HepG2 (cell line): Measurements from ENCODE around the gene LYRM9. TPM values are rescaled to one million over a fixed set of nuclear protein-coding genes. Genes with fewer than 3 reads are reported as not detected.
A peak's percentile ranks its signal among the peaks of the same experiment; 100 is the strongest.

Experiments
- ATAC-seq: fragments of 200-7000 bp; cut with Tn5 transposase; 3 replicates; pipeline ENCODE4 v1.9.1; 2020; ENCODE audit warnings: mild to moderate bottlenecking, moderate library complexity
- BruUV-seq: library from RNA; stranded (reverse); fragments of 400-500 nt; replicated peaks from 2 replicates; lab custom pipeline; 2021; lab: Mats Ljungman, UMichigan
- CTCF ChIA-PET: fragments of 300-600 bp; formaldehyde crosslinking; extraction: SDS; loops from one replicate; lab custom pipeline; 2021; ENCODE audit warnings: low total read pairs, inconsistent platforms, low intra/inter-chr PET ratio; lab: Yijun Ruan, JAX
- POLR2A ChIA-PET: fragments of 350-600 bp; sonication (Branson Sonifier 250); formaldehyde crosslinking; loops from one replicate; lab custom pipeline; 2020; ENCODE audit warnings: antibody characterized with exemption, inconsistent platforms; lab: Yijun Ruan, JAX
- DNase-seq: peaks from one replicate; pipeline ENCODE4 v3.0.0-alpha.2; 2015; ENCODE audit warnings: low spot score
- FAIRE-seq: peaks from 3 replicates; lab custom pipeline; 2011; peaks lifted over from hg19 to GRCh38; lab: Jason Lieb, UNC
- H2AFZ ChIP-seq: one replicate; pipeline ENCODE4 v1.6.1; 2011; ENCODE audit warnings: low read length, inconsistent platforms
- H3K27ac ChIP-seq: fragments of 300-600 bp; 3 replicates; pipeline ENCODE4 v1.8.0; 2011; ENCODE audit warnings: mixed run types, mild to moderate bottlenecking, mixed read lengths, low read length, inconsistent platforms; ENCODE audit not compliant: insufficient read depth; ENCODE audit errors: extremely low read length
- H3K27me3 ChIP-seq, 2 experiments: fragments of 200-600 bp in 1 of 2; 2 replicates in 1 of 2; 3 replicates in 1 of 2; pipeline versions ENCODE4 v1.6.0 to v1.8.0; 2011; ENCODE audit warnings: low read length in 2 of 2, mild to moderate bottlenecking in 2 of 2, moderate library complexity in 2 of 2, inconsistent platforms in 1 of 2; ENCODE audit not compliant: insufficient read depth in 2 of 2, control insufficient read depth in 1 of 2
- H3K36me3 ChIP-seq, 2 experiments: fragments of 200-600 bp in 1 of 2; replicated peaks in 1 of 2; 2 replicates in 1 of 2; 3 replicates in 1 of 2; pipeline versions ENCODE4 v1.5.1 to v1.8.0; 2011; ENCODE audit warnings: low read length in 2 of 2, inconsistent platforms in 1 of 2; ENCODE audit not compliant: insufficient read depth in 2 of 2, control insufficient read depth in 1 of 2
- H3K4me1 ChIP-seq: 2 replicates; pipeline ENCODE4 v1.5.1; 2012; ENCODE audit warnings: low read length, inconsistent platforms; ENCODE audit not compliant: insufficient read depth
- H3K4me2 ChIP-seq: 2 replicates; pipeline ENCODE4 v1.6.0; 2011; ENCODE audit warnings: low read depth, low read length, inconsistent platforms
- H3K4me3 ChIP-seq, 3 experiments: fragments of 200-600 bp in 1 of 3; sonication (generic), shearing (Covaris generic) in 1 of 3; replicated peaks in 1 of 3; 2 replicates each; pipeline ENCODE4 v1.5.1; 2011 to 2016; ENCODE audit warnings: low read length in 3 of 3, inconsistent platforms in 2 of 3, low read depth in 2 of 3, mild to moderate bottlenecking in 2 of 3, control low read depth in 1 of 3, mixed read lengths in 1 of 3; ENCODE audit not compliant: insufficient read depth in 1 of 3
- H3K79me2 ChIP-seq: one replicate; pipeline ENCODE4 v1.6.1; 2011; ENCODE audit warnings: low read length, inconsistent platforms; ENCODE audit not compliant: insufficient read depth
- H3K9ac ChIP-seq: 2 replicates; pipeline ENCODE4 v1.6.0; 2011; ENCODE audit warnings: mild to moderate bottlenecking, low read depth, low read length, inconsistent platforms; ENCODE audit not compliant: insufficient read depth
- H3K9me3 ChIP-seq: 2 replicates; pipeline ENCODE4 v1.5.1; 2012; ENCODE audit warnings: mild to moderate bottlenecking, low read length
- H4K20me1 ChIP-seq: 2 replicates; pipeline ENCODE4 v1.6.0; 2011; ENCODE audit warnings: inconsistent platforms, mild to moderate bottlenecking, low read length, moderate library complexity; ENCODE audit not compliant: insufficient read depth
- CAMTA2 ChIP-seq: sonication (generic); formaldehyde crosslinking; IDR thresholded peaks from 2 replicates; pipeline ENCODE4 v1.4.0; 2020; ENCODE audit warnings: mild to moderate bottlenecking, missing genetic modification reagents, borderline replicate concordance
- CEBPB ChIP-seq: IDR thresholded peaks from 2 replicates; pipeline ENCODE4 v1.6.1; 2011; ENCODE audit warnings: low read depth, low read length, improper control_type of control experiment, borderline replicate concordance
- HIVEP1 ChIP-seq: sonication (generic); formaldehyde crosslinking; IDR thresholded peaks from 2 replicates; pipeline ENCODE4 v1.4.0; 2020; ENCODE audit warnings: mild to moderate bottlenecking, missing genetic modification reagents
- KDM2A ChIP-seq: sonication (generic); formaldehyde crosslinking; IDR thresholded peaks from 2 replicates; pipeline ENCODE4 v1.4.0; 2020; ENCODE audit warnings: low read depth, missing genetic modification reagents, borderline replicate concordance
- NFE2L2 ChIP-seq: fragments of 150-350 bp; IDR thresholded peaks from 2 replicates; pipeline ENCODE4 v1.6.1; 2014; ENCODE audit warnings: low read length
- PCBP1 ChIP-seq: fragments of 200-400 bp; formaldehyde crosslinking; IDR thresholded peaks from 2 replicates; pipeline ENCODE4 v1.6.1; 2017; ENCODE audit warnings: mild to moderate bottlenecking, low read depth, low read length, borderline replicate concordance
- REXO4 ChIP-seq: sonication (generic); formaldehyde crosslinking; IDR thresholded peaks from 2 replicates; pipeline ENCODE4 v1.8.0; 2022; ENCODE audit warnings: missing genetic modification reagents, mild to moderate bottlenecking, borderline replicate concordance
- ZNF530 ChIP-seq: sonication (generic); formaldehyde crosslinking; IDR thresholded peaks from 2 replicates; pipeline ENCODE4 v1.5.0; 2020; ENCODE audit warnings: low read depth, mild to moderate bottlenecking, missing genetic modification reagents
- WGBS: methylation state at CpG from one replicate; pipeline ENCODE4 v1.1.6; 2017; ENCODE audit warnings: low lambda C conversion rate; 5-methylcytosine and 5-hydroxymethylcytosine counted together
- in situ Hi-C: cut with HindIII; loops from 2 replicates; pipeline ENCODE4 v1.10.0; 2017; ENCODE audit warnings: low pct_unique_long_range_greater_than_20kb; ENCODE audit not compliant: extremely low pct_ligation_motif_present
- intact Hi-C: fragments of 100-400 bp; cut with micrococcal nuclease; formaldehyde crosslinking; loops from one replicate; pipeline ENCODE4 v1.10.0; 2022; ENCODE audit not compliant: unreplicated experiment
- polyA plus RNA-seq, 8 experiments: library from polyadenylated mRNA; depleted of rRNA in 3 of 8; stranded (reverse) in 7 of 8; unstranded in 1 of 8; fragments of >200 nt; fragmentation: Illumina TruSeq in 4 of 8; extraction: Trizol in 4 of 8; gene quantifications; 2 replicates each; pipeline versions ENCODE4 v1.2.1 to v1.2.3, GENCODE V29; 2011 to 2016; ENCODE audit warnings: low read depth in 4 of 8, missing spikeins in 1 of 8, mixed read lengths in 1 of 8; ENCODE audit not compliant: insufficient read depth in 1 of 8
- total RNA-seq, 5 experiments: library from RNA; depleted of rRNA; stranded (reverse); fragments of >200 nt; fragmentation: Illumina TruSeq; extraction: Trizol; gene quantifications; 2 replicates each; pipeline ENCODE4 v1.2.3, GENCODE V29; 2016; ENCODE audit warnings: low read depth in 1 of 5
- TF ChIP-seq, protein P1 (sequence below): sonication (generic); formaldehyde crosslinking; IDR thresholded peaks from 2 replicates; pipeline ENCODE4 v1.4.0; 2020; ENCODE audit warnings: missing genetic modification reagents, borderline replicate concordance
- TF ChIP-seq, protein P2 (sequence below): IDR thresholded peaks from 2 replicates; pipeline ENCODE4 v1.6.1; 2018; ENCODE audit warnings: missing genetic modification reagents, mild to moderate bottlenecking, missing compliant biosample characterization

The LYRM9 gene
- total and polyA plus RNA-seq, 2 of the 13 experiments (the other 11 are each of a cell fraction or from before 2014, with no cell fraction given) = 0.24 to 0.66 TPM

DNA sequence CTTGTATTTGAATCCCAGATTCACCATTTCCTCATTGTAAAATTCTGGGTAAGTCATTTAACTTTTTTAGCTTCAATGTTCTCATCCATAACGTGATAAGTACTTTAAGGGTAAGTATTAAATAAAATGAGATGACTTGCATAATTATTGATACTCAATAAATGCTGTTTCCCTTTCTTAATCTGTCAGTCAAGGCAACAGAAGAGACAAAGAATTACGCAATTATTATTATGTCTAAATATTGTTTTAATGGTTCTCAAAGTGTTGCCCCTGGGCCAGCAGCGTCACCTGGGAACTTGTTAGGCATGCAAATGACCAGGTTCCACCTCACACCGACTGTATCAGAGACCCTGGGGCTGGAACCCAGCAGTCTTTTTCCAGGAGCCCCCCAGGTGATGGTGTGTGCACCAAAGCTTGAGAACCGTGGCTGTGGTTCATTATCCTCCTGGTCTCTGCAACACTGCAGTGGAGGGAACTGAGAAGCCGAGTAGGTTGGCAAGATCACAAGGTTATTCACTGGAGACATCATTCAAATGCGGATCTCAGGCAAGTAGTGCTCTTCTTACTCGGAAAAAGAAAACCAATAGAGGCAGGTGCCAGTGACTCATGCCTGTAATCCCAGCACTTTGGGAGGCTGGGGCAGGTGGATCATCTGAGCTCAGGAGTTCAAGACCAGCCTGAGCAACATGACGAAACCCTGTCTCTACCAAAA, 43.5 kb downstream of the LYRM9 start:
- FAIRE-seq = no peak
- no peak overlapping the region for H3K9ac ChIP-seq
- no peak overlapping the region for H3K4me2 ChIP-seq
- POLR2A ChIA-PET = no interaction called here
- no peak overlapping the region for H2AFZ ChIP-seq
- H3K4me1 ChIP-seq = peaks cover 14% of the 10 kb centered on the region
- no peak overlapping the region for H3K27ac ChIP-seq
- no peak for DNase-seq
- H3K9me3 ChIP-seq = no peaks in the 10 kb centered on the region
- in situ Hi-C loops = no loop called here
- H3K36me3 ChIP-seq = no peaks in the 10 kb centered on the region
- no peaks in the 10 kb centered on the region for H3K79me2 ChIP-seq
- no peak for ATAC-seq
- CTCF ChIA-PET = no interaction called here
- WGBS = 36% methylated on average over 8 of the region's 9 CpGs
- H4K20me1 ChIP-seq = no peaks in the 10 kb centered on the region
- no TSS peak for BruUV-seq
- intact Hi-C loops = no loop called here
- H3K27me3 ChIP-seq = no peaks in the 10 kb centered on the region
- TF ChIP-seq CEBPB (peak; percentile 51; the same call in 1 of the 2 replicates), HIVEP1 (CRISPR knock-in tag) (no peak), KDM2A (CRISPR knock-in tag) (no peak), NFE2L2 (0 out of 2 replicates have a peak, but pooled peaks have one; percentile 30)
- TF ChIP-seq, all 625 proteins: peak for 2
- no peak overlapping the region for H3K4me3 ChIP-seq

DNA sequence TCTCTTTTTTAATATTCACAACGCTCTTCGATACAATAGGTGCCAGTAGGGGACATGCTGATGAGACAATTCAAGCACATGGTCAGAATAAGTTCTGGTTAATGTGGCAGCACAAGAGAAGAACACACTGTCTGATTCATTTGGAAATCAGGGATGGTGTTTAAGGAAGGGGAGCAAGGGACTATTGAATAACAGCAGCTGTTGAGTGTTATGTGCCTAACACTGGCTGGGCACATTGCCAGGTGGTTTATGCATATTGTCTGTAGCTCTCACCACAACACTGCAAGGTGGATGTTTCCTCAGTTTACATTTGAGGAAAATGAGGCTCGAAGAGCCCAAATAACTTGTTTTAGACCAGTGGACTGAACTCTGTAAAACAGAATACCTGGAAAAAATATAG, 44.2 kb downstream of the LYRM9 start:
- no peak for DNase-seq
- intact Hi-C loops = no loop called here
- Histone ChIP-seq H3K9me3 (no peaks in the 10 kb centered on the region), H3K4me3 (no peak overlapping the region), H3K9ac (no peak overlapping the region), H3K36me3 (no peaks in the 10 kb centered on the region), H3K4me2 (no peak overlapping the region), H2AFZ (no peak overlapping the region), H3K4me1 (peaks cover 14% of the 10 kb centered on the region), H3K27me3 (no peaks in the 10 kb centered on the region), H4K20me1 (no peaks in the 10 kb centered on the region; the same call in 1 of the 2 replicates), H3K79me2 (no peaks in the 10 kb centered on the region), H3K27ac (no peak overlapping the region)
- CTCF ChIA-PET = no interaction called here
- POLR2A ChIA-PET = no interaction called here
- ATAC-seq = no peak
- in situ Hi-C loops = no loop called here
- no peak for FAIRE-seq
- WGBS = 40% methylated on average over 3 of the region's 3 CpGs
- no TSS peak for BruUV-seq
- TF ChIP-seq, protein P1, sequence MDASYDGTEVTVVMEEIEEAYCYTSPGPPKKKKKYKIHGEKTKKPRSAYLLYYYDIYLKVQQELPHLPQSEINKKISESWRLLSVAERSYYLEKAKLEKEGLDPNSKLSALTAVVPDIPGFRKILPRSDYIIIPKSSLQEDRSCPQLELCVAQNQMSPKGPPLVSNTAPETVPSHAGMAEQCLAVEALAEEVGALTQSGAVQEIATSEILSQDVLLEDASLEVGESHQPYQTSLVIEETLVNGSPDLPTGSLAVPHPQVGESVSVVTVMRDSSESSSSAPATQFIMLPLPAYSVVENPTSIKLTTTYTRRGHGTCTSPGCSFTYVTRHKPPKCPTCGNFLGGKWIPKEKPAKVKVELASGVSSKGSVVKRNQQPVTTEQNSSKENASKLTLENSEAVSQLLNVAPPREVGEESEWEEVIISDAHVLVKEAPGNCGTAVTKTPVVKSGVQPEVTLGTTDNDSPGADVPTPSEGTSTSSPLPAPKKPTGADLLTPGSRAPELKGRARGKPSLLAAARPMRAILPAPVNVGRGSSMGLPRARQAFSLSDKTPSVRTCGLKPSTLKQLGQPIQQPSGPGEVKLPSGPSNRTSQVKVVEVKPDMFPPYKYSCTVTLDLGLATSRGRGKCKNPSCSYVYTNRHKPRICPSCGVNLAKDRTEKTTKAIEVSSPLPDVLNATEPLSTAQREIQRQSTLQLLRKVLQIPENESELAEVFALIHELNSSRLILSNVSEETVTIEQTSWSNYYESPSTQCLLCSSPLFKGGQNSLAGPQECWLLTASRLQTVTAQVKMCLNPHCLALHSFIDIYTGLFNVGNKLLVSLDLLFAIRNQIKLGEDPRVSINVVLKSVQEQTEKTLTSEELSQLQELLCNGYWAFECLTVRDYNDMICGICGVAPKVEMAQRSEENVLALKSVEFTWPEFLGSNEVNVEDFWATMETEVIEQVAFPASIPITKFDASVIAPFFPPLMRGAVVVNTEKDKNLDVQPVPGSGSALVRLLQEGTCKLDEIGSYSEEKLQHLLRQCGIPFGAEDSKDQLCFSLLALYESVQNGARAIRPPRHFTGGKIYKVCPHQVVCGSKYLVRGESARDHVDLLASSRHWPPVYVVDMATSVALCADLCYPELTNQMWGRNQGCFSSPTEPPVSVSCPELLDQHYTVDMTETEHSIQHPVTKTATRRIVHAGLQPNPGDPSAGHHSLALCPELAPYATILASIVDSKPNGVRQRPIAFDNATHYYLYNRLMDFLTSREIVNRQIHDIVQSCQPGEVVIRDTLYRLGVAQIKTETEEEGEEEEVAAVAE (CRISPR knock-in tag) = no peak
- TF ChIP-seq, protein P2, sequence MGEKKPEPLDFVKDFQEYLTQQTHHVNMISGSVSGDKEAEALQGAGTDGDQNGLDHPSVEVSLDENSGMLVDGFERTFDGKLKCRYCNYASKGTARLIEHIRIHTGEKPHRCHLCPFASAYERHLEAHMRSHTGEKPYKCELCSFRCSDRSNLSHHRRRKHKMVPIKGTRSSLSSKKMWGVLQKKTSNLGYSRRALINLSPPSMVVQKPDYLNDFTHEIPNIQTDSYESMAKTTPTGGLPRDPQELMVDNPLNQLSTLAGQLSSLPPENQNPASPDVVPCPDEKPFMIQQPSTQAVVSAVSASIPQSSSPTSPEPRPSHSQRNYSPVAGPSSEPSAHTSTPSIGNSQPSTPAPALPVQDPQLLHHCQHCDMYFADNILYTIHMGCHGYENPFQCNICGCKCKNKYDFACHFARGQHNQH (CRISPR knock-in tag) = no peak
- no peak for TF ChIP-seq REXO4 (CRISPR knock-in tag)
- no peak for TF ChIP-seq CAMTA2 (CRISPR knock-in tag)
- no peak for TF ChIP-seq PCBP1
- TF ChIP-seq ZNF530 (CRISPR knock-in tag) = no peak
